Measurements from ENCODE around the gene PTPRN2. TPM values are rescaled to one million over a fixed set of nuclear protein-coding genes. Genes with fewer than 3 reads are reported as not detected.

PTPRN2 gene
- total and polyA plus RNA-seq, 9 of the 15 experiments (the other 6 are each of a cell fraction or from before 2014, with no cell fraction given) = not detected

DNA sequence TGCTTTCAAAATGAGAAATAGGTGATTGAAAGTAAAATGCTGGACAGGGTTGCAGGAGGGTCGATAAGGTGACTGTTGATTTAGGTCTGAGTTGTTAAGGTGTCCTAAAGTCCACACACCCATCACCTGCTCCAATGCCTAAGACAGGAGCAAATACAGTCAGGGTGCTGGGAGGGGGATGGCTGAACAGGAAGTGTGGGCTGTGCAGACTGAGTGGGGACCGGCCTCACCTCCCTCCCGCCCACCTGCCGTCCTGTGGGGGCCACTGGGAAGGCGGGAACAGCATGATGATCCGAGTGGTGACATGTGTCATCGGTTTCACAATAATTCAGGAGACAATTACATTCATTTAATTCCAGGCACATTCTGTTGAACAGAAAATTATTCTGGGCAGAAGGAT is 990.1 kb downstream of the PTPRN2 start:
- H4K20me1 ChIP-seq (replicated peaks; ENCODE audit: control insufficient read depth, insufficient read depth, low read length) = peaks cover 27% of the 10 kb centered on the region; the same call in 1 of the 2 replicates
- H3K4me2 ChIP-seq (ENCODE audit: insufficient read depth, low read length) = no peak overlapping the region
- in situ Hi-C loops (cut with MboI) (no loop called here), intact Hi-C loops (cut with micrococcal nuclease) (no loop called here)
- H3K9ac ChIP-seq (ENCODE audit: insufficient read depth in 1 of 2, low read depth in 2 of 2, low read length in 2 of 2) = no peak overlapping the region
- H3K4me1 ChIP-seq (replicated peaks in 1 of 2; ENCODE audit: control insufficient read depth in 2 of 2, insufficient read depth in 2 of 2, low read length in 2 of 2) = peaks cover 0 to 8% of the 10 kb centered on the region in 2 experiments; a peak in 1 of 5 replicates
- no peak overlapping the region for H3K4me3 ChIP-seq
- H3K9me3 ChIP-seq (replicated peaks; ENCODE audit: control insufficient read depth, insufficient read depth, low read depth, low read length) = no peaks in the 10 kb centered on the region
- no peaks in the 10 kb centered on the region for H3K9me1 ChIP-seq (ENCODE audit: control insufficient read depth, insufficient read depth, low read length)
- no peak overlapping the region for H2AFZ ChIP-seq (ENCODE audit: low read depth, low read length)
- 0 out of 3 replicates have a peak, but pooled peaks have one; percentile 20 for ATAC-seq
- H3K27ac ChIP-seq (ENCODE audit: extremely low read depth, low read depth, low read length) = no peak overlapping the region
- no peak for FAIRE-seq
- no peaks in the 10 kb centered on the region for H3K79me2 ChIP-seq (ENCODE audit: control insufficient read depth, insufficient read depth, low read length)
- ChIA-PET POLR2A (no interaction called here), CTCF (ENCODE audit: low intra/inter-chr PET ratio) (no interaction called here)
- no TSS peak for BruUV-seq (replicated peaks)
- H3K36me3 ChIP-seq (ENCODE audit: control insufficient read depth, insufficient read depth, low read length) = no peaks in the 10 kb centered on the region
- 0 out of 2 replicates have a peak, but pooled peaks have one; percentile 24 for TF ChIP-seq CEBPB (tag; IDR thresholded peaks at IDR 0.05)
- TF ChIP-seq, protein P1, sequence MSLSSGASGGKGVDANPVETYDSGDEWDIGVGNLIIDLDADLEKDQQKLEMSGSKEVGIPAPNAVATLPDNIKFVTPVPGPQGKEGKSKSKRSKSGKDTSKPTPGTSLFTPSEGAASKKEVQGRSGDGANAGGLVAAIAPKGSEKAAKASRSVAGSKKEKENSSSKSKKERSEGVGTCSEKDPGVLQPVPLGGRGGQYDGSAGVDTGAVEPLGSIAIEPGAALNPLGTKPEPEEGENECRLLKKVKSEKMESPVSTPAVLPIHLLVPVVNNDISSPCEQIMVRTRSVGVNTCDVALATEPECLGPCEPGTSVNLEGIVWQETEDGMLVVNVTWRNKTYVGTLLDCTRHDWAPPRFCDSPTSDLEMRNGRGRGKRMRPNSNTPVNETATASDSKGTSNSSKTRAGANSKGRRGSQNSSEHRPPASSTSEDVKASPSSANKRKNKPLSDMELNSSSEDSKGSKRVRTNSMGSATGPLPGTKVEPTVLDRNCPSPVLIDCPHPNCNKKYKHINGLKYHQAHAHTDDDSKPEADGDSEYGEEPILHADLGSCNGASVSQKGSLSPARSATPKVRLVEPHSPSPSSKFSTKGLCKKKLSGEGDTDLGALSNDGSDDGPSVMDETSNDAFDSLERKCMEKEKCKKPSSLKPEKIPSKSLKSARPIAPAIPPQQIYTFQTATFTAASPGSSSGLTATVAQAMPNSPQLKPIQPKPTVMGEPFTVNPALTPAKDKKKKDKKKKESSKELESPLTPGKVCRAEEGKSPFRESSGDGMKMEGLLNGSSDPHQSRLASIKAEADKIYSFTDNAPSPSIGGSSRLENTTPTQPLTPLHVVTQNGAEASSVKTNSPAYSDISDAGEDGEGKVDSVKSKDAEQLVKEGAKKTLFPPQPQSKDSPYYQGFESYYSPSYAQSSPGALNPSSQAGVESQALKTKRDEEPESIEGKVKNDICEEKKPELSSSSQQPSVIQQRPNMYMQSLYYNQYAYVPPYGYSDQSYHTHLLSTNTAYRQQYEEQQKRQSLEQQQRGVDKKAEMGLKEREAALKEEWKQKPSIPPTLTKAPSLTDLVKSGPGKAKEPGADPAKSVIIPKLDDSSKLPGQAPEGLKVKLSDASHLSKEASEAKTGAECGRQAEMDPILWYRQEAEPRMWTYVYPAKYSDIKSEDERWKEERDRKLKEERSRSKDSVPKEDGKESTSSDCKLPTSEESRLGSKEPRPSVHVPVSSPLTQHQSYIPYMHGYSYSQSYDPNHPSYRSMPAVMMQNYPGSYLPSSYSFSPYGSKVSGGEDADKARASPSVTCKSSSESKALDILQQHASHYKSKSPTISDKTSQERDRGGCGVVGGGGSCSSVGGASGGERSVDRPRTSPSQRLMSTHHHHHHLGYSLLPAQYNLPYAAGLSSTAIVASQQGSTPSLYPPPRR (CRISPR knock-in tag; IDR thresholded peaks at IDR 0.05; ENCODE audit: borderline replicate concordance) = no peak
- TF ChIP-seq, protein P2, sequence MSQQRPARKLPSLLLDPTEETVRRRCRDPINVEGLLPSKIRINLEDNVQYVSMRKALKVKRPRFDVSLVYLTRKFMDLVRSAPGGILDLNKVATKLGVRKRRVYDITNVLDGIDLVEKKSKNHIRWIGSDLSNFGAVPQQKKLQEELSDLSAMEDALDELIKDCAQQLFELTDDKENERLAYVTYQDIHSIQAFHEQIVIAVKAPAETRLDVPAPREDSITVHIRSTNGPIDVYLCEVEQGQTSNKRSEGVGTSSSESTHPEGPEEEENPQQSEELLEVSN (IDR thresholded peaks at IDR 0.05; ENCODE audit: borderline replicate concordance in 1 of 2, extremely low read depth in 1 of 2, insufficient read depth in 1 of 2, insufficient read length in 1 of 2, low read depth in 1 of 2, low read length in 1 of 2, poor library complexity in 1 of 2, severe bottlenecking in 1 of 2) = peak in 1 of 2 experiments; percentile 10
- 0% methylated on average over 7 of the region's 7 CpGs for WGBS (ENCODE audit: insufficient coverage, low coverage, missing lambda C conversion rate)
- no peak for DNase-seq (ENCODE audit: extremely low read depth in 1 of 4, low spot score in 3 of 4)
- peaks cover 56 to 74% of the 10 kb centered on the region in 2 experiments for H3K27me3 ChIP-seq (ENCODE audit: control insufficient read depth in 2 of 2, insufficient read depth in 2 of 2, low read length in 2 of 2)
